Measurements from ENCODE around the gene FAM174C. TPM values are rescaled to one million over a fixed set of nuclear protein-coding genes. Genes with fewer than 3 reads are reported as not detected.

The FAM174C gene
- total and polyA plus RNA-seq, 11 donors, result 11.6 to 56.4 (median 23.8) TPM

- H3K36me3 ChIP-seq, result no peaks in the 10 kb centered on the region
- no peak overlapping the region for H3K27ac ChIP-seq
- TF ChIP-seq, protein P1, sequence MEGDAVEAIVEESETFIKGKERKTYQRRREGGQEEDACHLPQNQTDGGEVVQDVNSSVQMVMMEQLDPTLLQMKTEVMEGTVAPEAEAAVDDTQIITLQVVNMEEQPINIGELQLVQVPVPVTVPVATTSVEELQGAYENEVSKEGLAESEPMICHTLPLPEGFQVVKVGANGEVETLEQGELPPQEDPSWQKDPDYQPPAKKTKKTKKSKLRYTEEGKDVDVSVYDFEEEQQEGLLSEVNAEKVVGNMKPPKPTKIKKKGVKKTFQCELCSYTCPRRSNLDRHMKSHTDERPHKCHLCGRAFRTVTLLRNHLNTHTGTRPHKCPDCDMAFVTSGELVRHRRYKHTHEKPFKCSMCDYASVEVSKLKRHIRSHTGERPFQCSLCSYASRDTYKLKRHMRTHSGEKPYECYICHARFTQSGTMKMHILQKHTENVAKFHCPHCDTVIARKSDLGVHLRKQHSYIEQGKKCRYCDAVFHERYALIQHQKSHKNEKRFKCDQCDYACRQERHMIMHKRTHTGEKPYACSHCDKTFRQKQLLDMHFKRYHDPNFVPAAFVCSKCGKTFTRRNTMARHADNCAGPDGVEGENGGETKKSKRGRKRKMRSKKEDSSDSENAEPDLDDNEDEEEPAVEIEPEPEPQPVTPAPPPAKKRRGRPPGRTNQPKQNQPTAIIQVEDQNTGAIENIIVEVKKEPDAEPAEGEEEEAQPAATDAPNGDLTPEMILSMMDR (IDR thresholded peaks at IDR 0.05), result no peak
- TF ChIP-seq POLR2A (IDR thresholded peaks at IDR 0.05), result no peak
- 78 to 85% (median 81%) methylated on average over 23 to 38 of the region's 38 CpGs for WGBS, 4 donors
- intact Hi-C loops (cut with DNase I), result no loop called here
- H3K4me1 ChIP-seq, result peaks cover 0 to 14% (median 7%) of the 10 kb centered on the region in 12 donors
- peak overlapping the region in 10 of 12 donors; percentile 30 to 60 (median 50) for H3K4me3 ChIP-seq
- DNase-seq (no peak), ATAC-seq (no peak)
- no peaks in the 10 kb centered on the region for H3K9me3 ChIP-seq
- peaks cover 0 to 40% (median 13%) of the 10 kb centered on the region in 9 donors for H3K27me3 ChIP-seq
These were observed 50.4 kb downstream of the FAM174C start for GRCh38 chr19:1325568-1326294.

DNA sequence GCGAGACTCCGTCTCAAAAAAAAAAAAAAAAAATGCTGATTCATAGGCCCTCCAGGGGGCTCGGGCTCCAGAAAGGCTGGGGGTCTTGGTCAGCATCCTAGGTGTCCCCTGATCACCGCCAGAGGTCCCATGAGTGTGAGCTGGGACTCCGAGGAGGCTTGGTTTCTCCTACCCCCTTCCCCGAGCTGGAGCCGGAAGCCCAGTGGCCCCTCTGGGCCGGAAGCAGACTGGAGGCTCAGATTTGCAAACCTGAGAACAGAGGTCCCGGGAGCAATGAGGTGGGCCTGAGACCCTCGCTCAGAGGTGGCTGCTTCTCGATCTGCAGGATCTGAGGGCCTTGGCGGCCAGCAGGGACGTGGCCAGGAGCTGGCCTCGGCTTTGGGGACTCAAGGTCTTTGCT, 51.8 kb downstream of the FAM174C start:
- Histone ChIP-seq H3K9me3 (no peaks in the 10 kb centered on the region), H3K4me3 (no peak overlapping the region), H3K27ac (no peak overlapping the region), H3K4me1 (peaks cover 0 to 14% (median 7%) of the 10 kb centered on the region in 12 donors), H3K27me3 (peaks cover 0 to 33% (median 13%) of the 10 kb centered on the region in 9 donors), H3K36me3 (no peaks in the 10 kb centered on the region)
- ATAC-seq (no peak), DNase-seq (no peak)
- 70 to 85% (median 84%) methylated on average over 12 to 14 of the region's 14 CpGs for WGBS, 4 donors
- intact Hi-C loops (cut with DNase I), result no loop called here
- TF ChIP-seq, protein P1 (IDR thresholded peaks at IDR 0.05), result no peak
- TF ChIP-seq POLR2A (IDR thresholded peaks at IDR 0.05), result no peak

Other genes with a start within 250 kb of the FAM174C start
- 10 to 100 TPM; 26.2 to 98.5 (median 61.6) TPM for gene CNN2, start 248.9 kb upstream of the FAM174C start, total RNA-seq
- 10 to 100 TPM; 43.8 to 45.3 TPM for gene CNN2, start 248.9 kb upstream of the FAM174C start, polyA plus RNA-seq
- gene ABCA7, start 235.4 kb upstream of the FAM174C start, total RNA-seq, result 10 to 100 TPM in 4 of 9 donors, 1 to 10 TPM in 5; 5.9 to 12.4 (median 9.2) TPM
- 1 to 10 TPM; 2.9 to 8.8 TPM for gene ABCA7, start 235.4 kb upstream of the FAM174C start, polyA plus RNA-seq
- 10 to 100 TPM in 3 of 9 donors, 1 to 10 TPM in 6; 1.6 to 38.2 (median 5.1) TPM for gene ARHGAP45, start 208.4 kb upstream of the FAM174C start, total RNA-seq
- 1 to 10 TPM; 4.1 to 4.7 TPM for gene ARHGAP45, start 208.4 kb upstream of the FAM174C start, polyA plus RNA-seq
- 100 to 1,000 TPM; 116 to 220 (median 139) TPM for gene POLR2E, start 180.2 kb upstream of the FAM174C start, total RNA-seq
- gene POLR2E, start 180.2 kb upstream of the FAM174C start, polyA plus RNA-seq, result 100 to 1,000 TPM; 161 to 209 TPM
- gene GPX4, start 171.5 kb upstream of the FAM174C start, total RNA-seq, result 100 to 1,000 TPM; 251 to 590 (median 289) TPM
- 100 to 1,000 TPM; 377 to 558 TPM for gene GPX4, start 171.5 kb upstream of the FAM174C start, polyA plus RNA-seq
- 10 to 100 TPM in 8 of 9 donors, 1 to 10 TPM in 1; 9.9 to 78.9 (median 20.0) TPM for gene SBNO2, start 101.3 kb upstream of the FAM174C start, total RNA-seq
- 10 to 100 TPM; 10.1 to 18.7 TPM for gene SBNO2, start 101.3 kb upstream of the FAM174C start, polyA plus RNA-seq
- 10 to 100 TPM; 44.7 to 92.0 (median 50.7) TPM for gene STK11, start 69.8 kb upstream of the FAM174C start, total RNA-seq
- 10 to 100 TPM; 49.1 to 56.4 TPM for gene STK11, start 69.8 kb upstream of the FAM174C start, polyA plus RNA-seq
- 1 to 10 TPM in 6 of 9 donors, under 1 TPM in 3; 0.60 to 2.2 (median 1.8) TPM for gene CBARP, start 37.5 kb upstream of the FAM174C start, total RNA-seq
- gene CBARP, start 37.5 kb upstream of the FAM174C start, polyA plus RNA-seq, result 1 to 10 TPM; 1.0 to 1.6 TPM
- gene ATP5F1D, start 33.8 kb upstream of the FAM174C start, total RNA-seq, result 100 to 1,000 TPM; 201 to 584 (median 450) TPM
- 1,000 to 10,000 TPM in 1 of 2 donors, 100 to 1,000 TPM in 1; 459 to 1,034 TPM for gene ATP5F1D, start 33.8 kb upstream of the FAM174C start, polyA plus RNA-seq
- 100 to 1,000 TPM in 1 of 9 donors, 10 to 100 TPM in 8; 25.8 to 115 (median 60.5) TPM for gene MIDN, start 26.9 kb upstream of the FAM174C start, total RNA-seq
- gene MIDN, start 26.9 kb upstream of the FAM174C start, polyA plus RNA-seq, result 10 to 100 TPM; 31.5 to 33.6 TPM
- gene CIRBP, start 6.2 kb upstream of the FAM174C start, total RNA-seq, result 100 to 1,000 TPM; 149 to 425 (median 269) TPM
- 100 to 1,000 TPM; 217 to 282 TPM for gene CIRBP, start 6.2 kb upstream of the FAM174C start, polyA plus RNA-seq
- gene EFNA2, start 10.3 kb downstream of the FAM174C start, total RNA-seq, result not detected
- not detected for gene EFNA2, start 10.3 kb downstream of the FAM174C start, polyA plus RNA-seq
- 100 to 1,000 TPM; 205 to 717 (median 336) TPM for gene NDUFS7, start 108.4 kb downstream of the FAM174C start, total RNA-seq
- gene NDUFS7, start 108.4 kb downstream of the FAM174C start, polyA plus RNA-seq, result 100 to 1,000 TPM; 251 to 634 TPM
- 100 to 1,000 TPM in 1 of 9 donors, 10 to 100 TPM in 8; 35.9 to 167 (median 62.5) TPM for gene GAMT, start 126.0 kb downstream of the FAM174C start, total RNA-seq
- gene GAMT, start 126.0 kb downstream of the FAM174C start, polyA plus RNA-seq, result 100 to 1,000 TPM in 1 of 2 donors, 10 to 100 TPM in 1; 21.9 to 180 TPM
- gene DAZAP1, start 132.1 kb downstream of the FAM174C start, total RNA-seq, result 100 to 1,000 TPM in 1 of 9 donors, 10 to 100 TPM in 8; 36.8 to 124 (median 78.5) TPM
- gene DAZAP1, start 132.1 kb downstream of the FAM174C start, polyA plus RNA-seq, result 100 to 1,000 TPM in 1 of 2 donors, 10 to 100 TPM in 1; 65.8 to 128 TPM
- gene RPS15, start 162.9 kb downstream of the FAM174C start, total RNA-seq, result 1,000 to 10,000 TPM in 2 of 9 donors, 100 to 1,000 TPM in 7; 468 to 2,348 (median 669) TPM
- gene RPS15, start 162.9 kb downstream of the FAM174C start, polyA plus RNA-seq, result 1,000 to 10,000 TPM; 2,165 to 2,683 TPM
- gene APC2, start 174.6 kb downstream of the FAM174C start, total RNA-seq, result under 1 TPM in 8 of 9 donors, not detected in 1; 0.04 to 0.72 (median 0.14) TPM
- under 1 TPM; 0.07 to 0.08 TPM for gene APC2, start 174.6 kb downstream of the FAM174C start, polyA plus RNA-seq
- gene C19orf25, start 203.7 kb downstream of the FAM174C start, total RNA-seq, result 10 to 100 TPM in 8 of 9 donors, 1 to 10 TPM in 1; 9.4 to 29.2 (median 15.7) TPM
- 10 to 100 TPM; 27.6 to 27.8 TPM for gene C19orf25, start 203.7 kb downstream of the FAM174C start, polyA plus RNA-seq
- gene PCSK4, start 214.8 kb downstream of the FAM174C start, total RNA-seq, result 1 to 10 TPM in 6 of 9 donors, under 1 TPM in 3; 0.31 to 1.9 (median 1.7) TPM
- under 1 TPM; 0.83 to 0.91 TPM for gene PCSK4, start 214.8 kb downstream of the FAM174C start, polyA plus RNA-seq
- gene REEP6, start 215.7 kb downstream of the FAM174C start, total RNA-seq, result 1 to 10 TPM; 1.9 to 6.0 (median 3.5) TPM
- 1 to 10 TPM; 3.6 to 4.1 TPM for gene REEP6, start 215.7 kb downstream of the FAM174C start, polyA plus RNA-seq
- 10 to 100 TPM; 24.4 to 53.6 (median 33.9) TPM for gene ADAMTSL5, start 237.5 kb downstream of the FAM174C start, total RNA-seq
- 10 to 100 TPM; 20.8 to 25.5 TPM for gene ADAMTSL5, start 237.5 kb downstream of the FAM174C start, polyA plus RNA-seq
- gene PLK5, start 248.5 kb downstream of the FAM174C start, total RNA-seq, result under 1 TPM in 1 of 9 donors, not detected in 8; 0.17 TPM
- gene PLK5, start 248.5 kb downstream of the FAM174C start, polyA plus RNA-seq, result under 1 TPM in 1 of 2 donors, not detected in 1; 0.30 TPM